Diencephalon (tissue), 1 donor: Measurements from ENCODE around the gene DCAKD. TPM values are rescaled to one million over a fixed set of nuclear protein-coding genes. Genes with fewer than 3 reads are reported as not detected.

Experiments used
- small RNA-seq: library from RNA; depleted of rRNA; stranded (forward); fragments of <200 nt; gene quantifications from one replicate; pipeline ENCODE3, GENCODE V24; 2014
- total RNA-seq: library from RNA; depleted of rRNA; stranded (reverse); fragments of >200 nt; gene quantifications from one replicate; pipeline ENCODE4 v1.2.3, GENCODE V29; 2014

Gene DCAKD, protein sequence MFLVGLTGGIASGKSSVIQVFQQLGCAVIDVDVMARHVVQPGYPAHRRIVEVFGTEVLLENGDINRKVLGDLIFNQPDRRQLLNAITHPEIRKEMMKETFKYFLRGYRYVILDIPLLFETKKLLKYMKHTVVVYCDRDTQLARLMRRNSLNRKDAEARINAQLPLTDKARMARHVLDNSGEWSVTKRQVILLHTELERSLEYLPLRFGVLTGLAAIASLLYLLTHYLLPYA
- total RNA-seq: 49.8 TPM

DNA sequence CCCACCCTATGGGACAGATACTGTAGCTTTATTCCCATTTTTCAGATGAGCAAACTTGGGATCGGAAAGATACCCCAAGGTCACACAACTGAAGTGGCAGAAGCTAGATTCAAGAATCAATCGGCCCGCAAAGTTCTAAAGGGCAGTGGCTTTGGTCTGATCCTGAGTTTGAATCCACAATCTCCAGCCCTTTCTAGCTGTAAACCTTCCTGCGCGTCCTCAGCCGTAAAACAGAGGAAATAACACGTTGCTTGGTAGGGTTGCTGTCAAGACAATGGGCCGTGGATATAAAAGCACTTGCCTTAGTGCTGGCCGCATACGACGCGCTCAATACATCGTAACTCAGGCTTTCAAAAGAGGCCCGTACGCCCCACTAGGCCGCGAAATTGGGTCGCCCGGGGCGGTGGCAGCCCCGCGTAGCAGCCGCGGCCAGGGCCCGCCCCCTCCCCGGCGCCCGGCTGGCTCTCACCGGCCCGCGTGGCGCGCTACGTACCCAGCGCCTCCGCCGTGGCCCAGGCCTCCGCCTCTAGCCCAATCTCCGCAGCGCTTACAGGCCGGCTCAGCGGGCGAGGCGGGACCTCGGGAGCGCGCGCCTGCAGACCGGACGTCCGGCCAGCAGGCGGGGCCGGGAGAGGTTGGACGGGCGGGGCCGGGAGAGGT lies at the start of gene DCAKD:
Gene DCAKD (minus strand): TSS at position 573 of the 660 bp plus-strand sequence. CDS start 16,747 bp downstream, outside the sequence.

DNA sequence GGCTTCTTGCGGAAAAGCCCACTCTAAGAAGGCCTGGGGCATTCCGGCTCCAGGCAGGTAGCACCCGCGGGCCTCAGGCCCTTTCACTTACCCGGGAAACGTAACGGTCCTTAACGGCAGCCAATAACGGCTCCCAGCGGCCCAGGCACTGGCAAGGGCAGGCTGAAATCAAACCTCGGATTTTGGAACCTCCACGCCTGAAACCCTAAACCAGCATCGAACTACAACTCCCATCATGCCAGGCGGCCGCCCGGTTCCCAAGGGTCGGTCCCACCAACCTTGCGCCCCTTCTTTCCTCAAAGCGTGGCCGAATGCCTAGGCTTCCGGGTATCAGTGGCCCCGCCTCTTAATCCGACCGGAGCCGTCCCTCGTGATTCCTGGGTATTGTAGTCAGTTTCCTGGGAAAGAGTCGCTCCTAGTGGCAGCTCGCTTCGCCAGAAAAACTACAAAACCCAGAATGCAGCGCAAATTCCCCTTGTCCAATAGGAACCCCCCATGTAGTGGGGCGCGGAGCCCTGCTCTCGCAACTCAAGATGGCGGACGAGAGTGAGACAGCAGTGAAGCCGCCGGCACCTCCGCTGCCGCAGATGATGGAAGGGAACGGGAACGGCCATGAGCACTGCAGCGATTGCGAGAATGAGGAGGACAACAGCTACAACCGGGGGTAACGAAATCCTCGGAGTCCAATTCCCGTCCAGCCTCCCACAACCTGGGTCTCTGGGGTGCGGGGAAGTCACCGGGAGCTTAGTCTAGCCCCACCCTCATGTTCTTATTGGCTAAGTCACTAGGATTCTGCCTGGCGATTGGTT lies 9.6 kb upstream of the DCAKD start, which contains the start of gene NMT1:
Gene NMT1 (plus strand): TSS at position 521 of the 809 bp plus-strand sequence. CDS start 13 bp downstream, at position 534.

Small RNA genes lying within 50 kb of the gene (small RNA-seq; reads per million reads assigned to genes)
- gene AC015936.2: not detected
- gene RF00019: not detected

Other genes with a start within 250 kb of the DCAKD start
- gene GJC1, start 221.3 kb downstream of the DCAKD start, total RNA-seq: 31.4 TPM
- gene HIGD1B, start 203.7 kb downstream of the DCAKD start, total RNA-seq: 4.8 TPM
- 101 TPM for gene EFTUD2, start 152.2 kb downstream of the DCAKD start, total RNA-seq
- gene GFAP, start 136.1 kb downstream of the DCAKD start, total RNA-seq: 1,198 TPM
- 1.4 TPM for gene KIF18B, start 103.9 kb downstream of the DCAKD start, total RNA-seq
- gene C1QL1, start 83.3 kb downstream of the DCAKD start, total RNA-seq: 8.3 TPM
- gene NMT1, start 9.7 kb upstream of the DCAKD start, total RNA-seq: 35.1 TPM
- 14.1 TPM for gene PLCD3, start 80.9 kb upstream of the DCAKD start, total RNA-seq
- gene ACBD4, start 84.1 kb upstream of the DCAKD start, total RNA-seq: 3.5 TPM
- gene HEXIM1, start 96.8 kb upstream of the DCAKD start, total RNA-seq: 14.1 TPM
- 10.4 TPM for gene HEXIM2, start 110.2 kb upstream of the DCAKD start, total RNA-seq
- gene FMNL1, start 170.3 kb upstream of the DCAKD start, total RNA-seq: 11.1 TPM
- gene SPATA32, start 210.5 kb upstream of the DCAKD start, total RNA-seq: not detected